ENCODE results near the gene KIF3B.

DNA sequence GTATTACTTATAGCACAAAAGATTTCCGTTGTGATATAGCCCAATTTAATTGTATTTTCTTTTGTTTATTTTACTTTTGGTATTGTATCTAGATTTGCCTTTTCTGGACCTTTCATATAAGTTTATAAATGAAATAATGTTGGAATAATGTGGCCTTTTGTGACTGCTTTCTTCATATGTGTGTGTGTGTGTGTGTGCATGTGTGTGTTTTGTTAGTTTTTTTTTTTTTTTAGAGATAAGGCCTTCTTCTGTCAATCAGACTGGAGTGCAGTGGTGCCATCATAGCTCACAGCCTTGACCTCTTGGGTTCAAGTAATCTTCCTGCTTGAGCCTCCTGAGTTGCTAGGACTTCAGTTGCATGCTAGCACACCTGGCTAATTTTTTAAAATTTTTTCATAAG is 42.9 kb downstream of the KIF3B start:
- TF ChIP-seq CEBPB (IDR thresholded peaks at IDR 0.05) (no peak), RAD21 (IDR thresholded peaks at IDR 0.05; ENCODE audit: low read depth) (no peak), EP300 (IDR thresholded peaks at IDR 0.05; ENCODE audit: borderline replicate concordance) (no peak)
